LNCaP clone FGC (cell line): ENCODE results near the gene TMPRSS2.
"Not testable (repeated sequence)": the region's sequence is repeated elsewhere in the genome, so short reads cannot be mapped to it uniquely, and the experiment has no call there.

Experiments
- DNase-seq: peaks from one replicate; pipeline ENCODE4 v3.0.0-alpha.2; 2011; ENCODE audit warnings: low read depth
- H3K4me3 ChIP-seq: 2 replicates; pipeline ENCODE4 v1.5.1; 2011; ENCODE audit warnings: mild to moderate bottlenecking, low read depth, low read length, control low read depth
- CTCF ChIP-seq: IDR thresholded peaks from 2 replicates; pipeline ENCODE4 v1.5.1; 2012; ENCODE audit warnings: mild to moderate bottlenecking; ENCODE audit not compliant: control insufficient read depth, insufficient read depth; ENCODE audit errors: extremely low read depth

TMPRSS2 gene

GRCh38 chr21:41428847-41429246, 79.1 kb downstream of the TMPRSS2 start:
- DNase-seq = no peak
- no peak for TF ChIP-seq CTCF
- no peak overlapping the region for H3K4me3 ChIP-seq

- TF ChIP-seq CTCF = no peak
- H3K4me3 ChIP-seq = no peak overlapping the region
- no peak for DNase-seq
These were observed 79.6 kb downstream of the TMPRSS2 start for GRCh38 chr21:41428311-41428710.

GRCh38 chr21:41427556-41427955, 80.4 kb downstream of the TMPRSS2 start:
- DNase-seq = no peak
- no peak overlapping the region for H3K4me3 ChIP-seq
- no peak for TF ChIP-seq CTCF

GRCh38 chr21:41426676-41427404, 81.1 kb downstream of the TMPRSS2 start:
- no peak for TF ChIP-seq CTCF
- H3K4me3 ChIP-seq = no peak overlapping the region
- no peak for DNase-seq

GRCh38 chr21:41425954-41426675, 81.8 kb downstream of the TMPRSS2 start, which contains the start of gene MX1:
TSS of gene MX1 (plus strand) at chr21:41426239. CDS start at chr21:41432071, 5,832 bp downstream.
- no peak for DNase-seq
- TF ChIP-seq CTCF = no peak
- no peak within 1 kb of the TSS for H3K4me3 ChIP-seq

GRCh38 chr21:41425588-41425953, 82.4 kb downstream of the TMPRSS2 start:
- DNase-seq = no peak
- no peak overlapping the region for H3K4me3 ChIP-seq
- no peak for TF ChIP-seq CTCF

GRCh38 chr21:41423305-41423636, 84.7 kb downstream of the TMPRSS2 start:
- DNase-seq, H3K4me3 ChIP-seq: not testable (repeated sequence)
